ENCODE data around the gene MALT1.

DNA sequence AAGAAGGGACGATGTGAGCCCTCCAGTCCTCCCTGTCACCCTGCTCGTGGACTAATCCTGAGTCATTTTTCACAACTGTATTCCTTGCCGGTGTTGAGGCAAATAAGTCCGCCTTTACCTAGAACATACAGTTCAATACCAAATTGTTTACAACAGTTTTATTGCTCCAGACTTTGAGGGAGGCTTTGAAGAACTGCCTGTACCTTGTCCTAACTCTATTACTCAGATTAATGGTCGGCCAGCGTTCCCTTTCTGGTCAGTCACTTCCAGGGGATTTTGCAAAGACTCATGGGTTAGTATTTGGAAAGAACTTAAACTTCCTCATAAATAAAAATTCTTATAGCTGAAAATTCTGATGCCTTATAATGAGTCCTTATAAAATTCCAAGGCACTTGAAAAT is 108.3 kb downstream of the MALT1 start:
- TF ChIP-seq, protein P1, sequence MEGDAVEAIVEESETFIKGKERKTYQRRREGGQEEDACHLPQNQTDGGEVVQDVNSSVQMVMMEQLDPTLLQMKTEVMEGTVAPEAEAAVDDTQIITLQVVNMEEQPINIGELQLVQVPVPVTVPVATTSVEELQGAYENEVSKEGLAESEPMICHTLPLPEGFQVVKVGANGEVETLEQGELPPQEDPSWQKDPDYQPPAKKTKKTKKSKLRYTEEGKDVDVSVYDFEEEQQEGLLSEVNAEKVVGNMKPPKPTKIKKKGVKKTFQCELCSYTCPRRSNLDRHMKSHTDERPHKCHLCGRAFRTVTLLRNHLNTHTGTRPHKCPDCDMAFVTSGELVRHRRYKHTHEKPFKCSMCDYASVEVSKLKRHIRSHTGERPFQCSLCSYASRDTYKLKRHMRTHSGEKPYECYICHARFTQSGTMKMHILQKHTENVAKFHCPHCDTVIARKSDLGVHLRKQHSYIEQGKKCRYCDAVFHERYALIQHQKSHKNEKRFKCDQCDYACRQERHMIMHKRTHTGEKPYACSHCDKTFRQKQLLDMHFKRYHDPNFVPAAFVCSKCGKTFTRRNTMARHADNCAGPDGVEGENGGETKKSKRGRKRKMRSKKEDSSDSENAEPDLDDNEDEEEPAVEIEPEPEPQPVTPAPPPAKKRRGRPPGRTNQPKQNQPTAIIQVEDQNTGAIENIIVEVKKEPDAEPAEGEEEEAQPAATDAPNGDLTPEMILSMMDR (IDR thresholded peaks at IDR 0.05), result peak in 1 of 4 experiments; percentile 14
- no peak for TF ChIP-seq POLR2A (IDR thresholded peaks at IDR 0.05)
